ENCODE results near the gene HOXA5.

HOXA5 gene

DNA sequence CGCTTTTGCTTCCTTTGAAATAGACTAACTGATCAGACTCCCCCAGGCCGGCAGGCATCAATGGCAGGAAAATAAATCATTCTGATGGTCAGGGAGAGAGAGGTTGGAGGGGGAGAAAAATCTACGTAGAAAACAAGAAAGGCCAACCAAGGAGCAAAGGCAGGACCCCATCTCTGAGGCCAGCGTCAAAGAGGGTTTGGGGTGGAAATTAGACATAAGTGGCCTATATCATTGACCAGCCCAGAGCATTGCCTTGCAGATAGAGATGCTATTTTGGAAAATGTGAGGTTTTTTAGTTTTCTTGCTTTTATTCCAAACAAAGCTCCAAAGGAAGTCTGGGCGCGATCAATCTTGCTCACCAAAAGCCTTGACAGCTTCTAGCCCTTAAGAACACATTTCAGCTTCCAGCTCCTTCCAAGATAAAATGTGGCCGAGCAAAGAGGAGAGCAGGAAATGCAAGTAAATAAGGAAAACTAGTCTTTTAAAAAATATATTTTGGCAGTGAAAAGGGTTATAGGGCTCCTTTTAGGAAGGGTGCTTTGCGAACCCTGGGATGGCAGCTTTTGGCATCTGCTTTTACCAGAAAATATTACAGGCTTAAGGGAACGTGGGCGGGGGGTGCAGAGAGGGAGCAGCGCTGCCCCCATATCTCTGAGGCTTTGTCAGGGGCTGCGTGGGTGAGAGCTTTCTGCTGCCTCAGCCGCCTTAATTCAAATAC, 39.0 kb downstream of the HOXA5 start:
- no peak for DNase-seq

DNA sequence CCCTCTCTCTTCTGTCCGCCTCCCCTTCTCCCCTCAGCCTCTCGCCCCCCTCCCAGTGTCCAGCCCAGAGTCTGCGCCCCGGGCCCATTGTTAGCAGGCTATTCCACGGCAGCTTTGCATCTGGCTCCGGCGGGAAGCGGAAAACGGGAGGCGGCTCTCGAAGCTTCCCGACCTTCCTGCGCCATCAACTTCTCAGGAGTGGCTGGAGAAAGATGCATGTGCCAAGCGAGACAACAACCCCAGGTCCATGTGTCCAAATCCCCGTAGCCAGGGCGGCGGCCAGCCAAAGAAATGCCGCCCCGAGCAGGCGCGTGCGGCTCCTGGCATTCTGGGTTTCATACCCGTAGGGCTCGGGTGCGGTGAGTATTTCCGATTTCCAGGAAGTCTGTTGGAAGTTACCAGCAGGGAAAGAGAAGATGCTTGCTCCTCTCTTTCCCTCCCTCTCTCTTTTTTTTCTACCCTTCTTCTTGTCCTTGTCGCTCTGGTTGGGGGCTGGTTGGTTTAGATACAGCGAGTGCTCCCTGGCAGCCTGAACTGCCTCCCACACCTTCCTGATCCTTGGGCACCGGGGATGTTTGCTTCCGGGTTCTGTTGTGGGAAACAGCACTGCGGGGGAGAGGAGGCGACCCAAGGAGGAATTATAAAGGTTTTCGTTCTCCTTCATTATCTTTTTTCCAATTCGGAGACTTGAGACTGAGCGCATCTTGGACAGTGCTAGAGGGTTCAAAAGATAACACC, 39.8 kb downstream of the HOXA5 start:
- no peak for DNase-seq

DNA sequence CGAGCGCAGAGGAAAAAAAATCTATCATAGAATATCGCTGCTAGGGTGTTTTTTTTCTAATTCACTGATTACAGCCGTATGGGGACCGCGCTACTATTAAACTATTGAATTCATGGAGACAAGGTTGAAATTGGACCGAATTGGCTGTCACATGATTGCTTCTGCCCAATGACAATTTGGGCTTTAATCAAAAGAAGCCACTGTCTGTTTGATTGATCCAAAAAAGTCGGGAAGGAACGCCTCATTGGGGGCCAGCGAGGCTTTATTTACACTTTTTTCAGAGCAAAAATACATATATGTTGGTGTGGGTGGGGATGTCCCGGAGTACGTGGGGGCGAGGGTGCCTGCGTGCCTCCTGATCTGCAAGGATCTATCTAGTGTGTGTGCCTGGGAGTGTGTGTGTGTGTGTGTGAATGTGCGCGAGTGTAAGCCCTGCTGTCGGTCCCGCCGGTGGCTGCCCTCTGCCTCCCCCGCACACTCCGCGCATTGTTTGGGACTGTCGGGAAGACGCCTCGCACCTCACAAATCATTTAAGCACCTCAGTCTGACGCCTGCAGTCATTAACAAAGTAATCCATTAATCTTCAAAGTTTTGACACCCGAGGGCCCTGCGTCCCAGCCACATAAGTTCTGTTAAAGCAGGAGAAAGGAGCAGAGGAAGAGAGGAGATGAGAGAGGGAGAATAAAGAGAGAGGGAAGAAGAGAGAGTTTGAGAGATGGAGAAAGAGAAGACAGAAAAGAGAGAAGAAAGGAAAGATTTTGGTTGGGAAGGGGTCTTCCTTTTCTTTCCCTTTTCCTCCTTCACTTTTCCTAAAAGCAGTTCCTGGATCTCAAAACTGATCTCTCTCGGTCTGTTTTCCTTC, 40.7 kb downstream of the HOXA5 start, which contains the start of gene HOXA2:
Gene HOXA2, minus strand, starts transcription at position 103 of the 862 bp plus-strand sequence. CDS start 183 bp downstream, outside the sequence.
- DNase-seq: no peak

DNA sequence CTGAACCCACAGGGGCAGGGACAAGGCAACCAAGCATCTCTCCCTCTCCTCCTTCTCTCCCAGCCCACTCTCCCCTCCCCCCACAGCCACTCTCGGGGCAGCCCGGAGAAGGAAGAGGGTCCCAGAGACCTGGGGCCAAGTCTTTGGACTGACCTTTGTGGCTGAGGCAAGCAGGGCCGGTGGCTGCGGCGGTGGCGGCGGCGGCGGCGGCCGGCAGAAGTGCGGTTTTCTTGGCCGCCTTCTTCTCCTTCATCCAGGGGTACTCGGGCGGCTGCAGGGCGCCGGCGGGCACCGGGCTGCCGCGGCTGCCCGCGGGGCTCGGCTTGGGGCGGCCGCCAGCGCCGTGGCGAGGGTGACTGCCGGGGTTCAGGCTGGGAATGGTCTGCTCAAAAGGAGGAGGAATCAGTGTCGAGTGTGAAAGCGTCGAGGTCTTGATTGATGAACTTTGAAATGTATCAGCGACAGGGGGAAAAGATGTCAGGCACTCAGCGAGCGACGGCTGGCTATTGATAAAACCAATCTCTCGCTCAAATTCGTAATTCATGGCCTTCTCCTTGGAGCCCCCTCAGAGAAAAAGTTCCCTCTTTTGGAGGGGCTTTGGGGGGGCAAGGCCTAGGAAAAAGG, 41.4 kb downstream of the HOXA5 start:
- DNase-seq: no peak

DNA sequence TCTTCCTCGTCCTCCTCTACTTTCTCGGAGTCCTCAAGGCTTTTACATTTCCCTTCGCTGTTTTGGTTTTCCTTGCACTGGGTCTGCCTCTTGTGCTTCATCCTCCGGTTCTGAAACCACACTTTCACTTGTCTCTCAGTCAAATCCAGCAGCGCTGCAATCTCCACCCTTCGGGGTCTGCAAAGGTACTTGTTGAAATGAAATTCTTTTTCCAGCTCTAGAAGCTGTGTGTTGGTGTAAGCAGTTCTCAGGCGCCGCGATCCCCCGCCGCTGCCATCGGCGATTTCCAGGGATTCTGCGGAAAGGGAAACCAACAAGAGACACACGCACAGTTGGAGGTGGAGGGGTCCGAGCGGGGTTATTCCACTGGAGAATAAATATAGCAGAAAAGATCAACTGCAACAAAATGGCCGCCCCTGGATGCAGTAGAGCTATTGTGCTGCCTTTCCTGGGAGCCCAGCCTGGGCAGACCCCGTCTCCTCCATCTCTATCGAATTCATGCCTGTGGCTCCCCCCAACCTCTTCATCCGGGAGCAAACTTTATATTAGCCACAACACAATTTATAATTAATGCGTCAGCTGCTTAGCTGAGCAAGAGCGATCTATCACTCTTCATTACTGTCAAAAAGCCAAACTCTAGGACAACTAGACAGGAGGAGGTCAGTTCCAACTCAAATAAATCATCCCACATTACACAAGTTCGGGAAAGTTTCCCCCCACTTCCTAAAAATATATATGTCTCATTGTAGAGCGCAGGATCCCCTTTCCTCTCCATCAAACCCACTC, 42.1 kb downstream of the HOXA5 start:
- DNase-seq: no peak

DNA sequence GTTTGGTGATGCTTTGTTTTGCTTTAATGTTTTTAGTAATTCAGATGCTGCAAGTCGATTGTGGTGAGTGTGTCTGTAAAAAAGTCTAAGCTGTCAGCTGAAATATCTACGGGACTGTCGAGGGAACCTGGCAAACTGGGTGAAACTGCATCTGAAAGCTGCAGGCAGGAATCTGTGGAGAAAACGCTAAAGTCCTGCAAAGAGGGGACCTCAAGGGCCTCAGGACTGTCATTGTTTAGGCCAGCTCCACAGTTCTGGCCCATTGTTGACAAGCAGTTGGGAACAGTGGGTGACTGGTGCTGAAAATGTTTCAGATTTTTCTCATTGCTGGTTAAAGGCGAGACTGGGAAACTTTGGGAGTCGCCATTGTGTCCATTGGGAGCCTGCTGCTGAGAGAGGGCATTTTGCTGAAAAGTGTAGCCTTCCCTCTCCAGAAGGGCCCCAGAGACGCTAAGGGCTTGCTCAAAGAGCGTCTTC, 42.7 kb downstream of the HOXA5 start:
- DNase-seq: no peak

DNA sequence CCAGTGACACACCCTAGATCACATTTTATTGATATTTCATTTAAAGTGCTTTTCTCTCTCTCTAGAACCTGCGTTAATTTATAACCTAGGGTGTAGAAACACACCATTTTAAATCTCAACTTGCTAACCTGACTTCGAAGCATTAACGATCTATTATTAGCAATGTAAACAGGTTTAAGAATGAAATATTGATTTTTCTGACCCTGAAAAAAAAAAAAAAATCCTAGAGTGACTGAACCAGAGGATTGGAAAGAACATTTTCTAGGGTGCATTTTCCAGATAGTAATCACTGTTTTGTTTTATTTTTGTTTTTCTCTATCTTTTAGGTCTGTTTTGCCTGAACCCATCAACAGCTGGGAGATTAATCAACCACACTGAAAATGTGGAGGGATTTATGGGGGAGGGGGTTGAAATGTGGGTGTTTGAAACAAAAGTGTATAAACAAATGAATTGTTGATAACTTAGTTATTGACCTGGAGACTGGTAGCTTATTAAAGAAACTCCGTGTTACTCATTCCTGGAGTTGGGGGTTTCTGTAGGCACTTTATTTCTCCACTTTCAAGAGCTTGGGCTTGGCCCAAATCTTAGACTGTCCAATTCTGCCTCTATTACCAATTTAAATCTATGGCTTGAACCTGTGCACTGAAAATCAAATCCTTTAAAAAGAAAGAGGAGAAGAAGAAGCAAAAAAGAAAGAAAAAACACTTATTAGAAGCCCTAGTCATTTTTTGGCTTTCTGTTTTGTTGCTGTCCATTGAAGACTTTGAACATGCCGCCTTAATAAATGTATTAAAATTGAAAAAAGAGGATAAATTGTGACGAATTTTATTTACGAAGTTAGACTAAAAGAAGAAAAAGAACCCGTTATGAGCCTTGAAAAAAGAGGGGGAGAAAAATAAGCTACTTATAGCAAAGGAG, 43.8 kb downstream of the HOXA5 start:
- DNase-seq: no peak

DNA sequence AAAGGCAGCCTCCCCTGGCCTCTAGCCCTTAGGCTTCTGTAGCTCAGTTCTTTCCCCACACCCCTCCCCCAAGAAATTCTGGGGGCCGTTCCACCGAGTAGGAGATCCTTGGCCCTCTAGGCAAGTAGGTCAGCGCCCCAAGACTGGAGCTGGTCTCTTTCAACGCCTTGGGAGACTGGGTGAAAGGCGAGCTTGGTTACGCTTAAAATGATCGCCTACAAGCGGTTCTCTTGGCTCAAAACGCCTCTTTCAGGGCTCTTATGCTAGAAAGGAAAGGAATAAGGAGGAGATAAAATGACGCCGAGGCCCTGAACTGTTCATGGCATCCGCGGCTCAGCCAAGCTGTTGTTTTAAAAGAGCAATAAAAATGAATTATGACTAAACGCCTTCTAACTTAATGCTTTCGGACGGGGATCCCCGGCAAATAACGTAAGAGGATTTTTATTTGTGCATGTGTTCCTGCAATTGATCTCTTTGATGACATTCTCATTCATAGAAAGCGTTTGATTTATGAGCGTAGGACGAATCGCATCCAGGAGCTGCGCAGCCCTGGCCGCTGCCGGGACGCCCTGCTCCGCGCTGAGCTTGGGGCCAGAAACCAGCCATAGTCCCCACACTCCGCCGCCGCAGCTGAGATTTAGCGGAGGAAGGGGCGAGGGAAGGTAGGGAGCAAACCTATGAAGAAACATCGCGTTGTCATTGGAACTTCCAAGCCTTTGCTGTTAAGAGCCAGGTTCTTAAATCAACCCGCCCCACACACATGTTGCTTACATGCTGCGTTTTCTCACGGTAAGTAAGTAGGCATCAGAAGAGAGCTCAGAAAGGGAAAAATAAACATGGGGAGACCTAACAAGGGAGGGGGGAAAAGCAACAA, 44.7 kb downstream of the HOXA5 start:
- DNase-seq: no peak

DNA sequence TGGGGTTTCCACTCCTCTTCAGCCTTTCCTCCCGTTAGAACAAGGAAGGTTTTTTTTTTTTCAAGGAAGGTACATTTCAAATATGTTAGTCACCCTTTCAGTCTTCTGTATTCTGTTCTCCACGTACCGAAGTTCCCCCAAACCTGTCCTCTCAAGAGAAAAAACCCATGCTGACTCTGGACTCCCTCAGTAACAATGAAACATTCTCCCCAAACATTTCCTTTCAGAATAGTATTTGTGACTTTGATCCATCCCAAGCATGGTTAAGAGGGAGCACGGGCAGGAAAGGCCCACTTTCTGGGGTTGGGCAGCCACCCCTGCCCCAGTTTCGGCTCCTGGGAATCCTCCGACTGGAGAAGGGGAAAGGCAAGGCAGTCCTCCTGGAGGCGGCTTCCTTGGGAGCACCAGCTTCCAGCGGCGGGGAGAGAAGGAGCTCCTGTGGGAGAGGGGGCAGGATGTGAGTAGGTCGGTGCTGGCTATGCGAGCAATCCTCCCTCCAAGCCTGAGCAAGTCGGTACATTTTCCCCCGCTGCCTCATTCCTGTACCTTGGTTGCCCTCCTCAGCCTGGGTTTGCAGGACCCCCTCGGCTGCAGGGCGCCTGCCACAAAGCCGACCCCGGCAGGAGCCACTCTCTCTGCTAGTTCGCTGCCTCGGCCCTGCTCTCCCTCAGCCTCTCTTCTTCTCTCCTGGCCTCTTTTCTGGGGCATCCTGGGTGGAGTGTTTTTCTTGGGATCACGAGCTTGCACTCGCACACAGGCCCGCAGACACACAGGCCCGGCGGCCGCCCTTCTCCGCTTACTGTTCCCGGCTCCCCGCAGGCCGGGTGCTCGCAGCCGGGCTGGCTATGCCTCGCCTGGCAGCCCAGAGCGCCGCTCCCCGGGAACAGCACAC, 45.5 kb downstream of the HOXA5 start:
- no peak for DNase-seq

DNA sequence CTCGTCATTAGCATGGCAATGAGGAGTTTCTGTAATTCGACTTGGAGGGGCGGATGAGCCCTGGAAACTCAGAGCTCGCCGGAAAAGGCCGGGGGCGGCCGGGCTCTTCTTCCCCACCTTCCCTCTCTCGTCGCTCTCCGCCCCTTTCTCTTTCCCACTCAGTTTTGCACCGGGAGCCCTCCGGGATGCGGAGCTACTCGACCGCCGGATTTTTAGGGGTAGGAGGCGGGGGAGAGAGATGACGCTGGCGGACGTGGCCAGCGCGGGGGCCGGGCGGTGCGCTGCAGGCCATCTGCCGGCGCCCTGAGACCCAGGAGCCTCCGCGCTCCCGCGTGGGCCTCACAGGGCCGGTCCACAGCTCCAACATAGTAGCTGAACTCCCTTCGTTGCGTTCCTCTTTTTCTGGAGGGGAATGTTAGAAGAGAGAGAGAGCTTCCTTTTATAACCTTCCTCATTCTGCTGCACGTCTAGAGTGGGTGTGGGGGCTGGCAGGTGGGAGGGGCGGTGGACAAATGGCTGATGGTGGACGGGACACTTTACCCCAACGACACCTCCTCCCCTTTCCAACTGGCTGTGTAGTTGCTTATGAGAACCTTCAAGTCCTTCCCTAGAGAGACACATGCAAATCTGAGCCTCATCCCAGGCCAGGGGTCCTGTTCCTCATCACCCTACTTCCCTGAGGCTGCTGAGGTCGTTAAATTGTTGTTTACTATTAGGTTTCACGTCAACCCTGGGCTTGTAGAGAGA, 46.5 kb downstream of the HOXA5 start:
- DNase-seq: peak; percentile 7

DNA sequence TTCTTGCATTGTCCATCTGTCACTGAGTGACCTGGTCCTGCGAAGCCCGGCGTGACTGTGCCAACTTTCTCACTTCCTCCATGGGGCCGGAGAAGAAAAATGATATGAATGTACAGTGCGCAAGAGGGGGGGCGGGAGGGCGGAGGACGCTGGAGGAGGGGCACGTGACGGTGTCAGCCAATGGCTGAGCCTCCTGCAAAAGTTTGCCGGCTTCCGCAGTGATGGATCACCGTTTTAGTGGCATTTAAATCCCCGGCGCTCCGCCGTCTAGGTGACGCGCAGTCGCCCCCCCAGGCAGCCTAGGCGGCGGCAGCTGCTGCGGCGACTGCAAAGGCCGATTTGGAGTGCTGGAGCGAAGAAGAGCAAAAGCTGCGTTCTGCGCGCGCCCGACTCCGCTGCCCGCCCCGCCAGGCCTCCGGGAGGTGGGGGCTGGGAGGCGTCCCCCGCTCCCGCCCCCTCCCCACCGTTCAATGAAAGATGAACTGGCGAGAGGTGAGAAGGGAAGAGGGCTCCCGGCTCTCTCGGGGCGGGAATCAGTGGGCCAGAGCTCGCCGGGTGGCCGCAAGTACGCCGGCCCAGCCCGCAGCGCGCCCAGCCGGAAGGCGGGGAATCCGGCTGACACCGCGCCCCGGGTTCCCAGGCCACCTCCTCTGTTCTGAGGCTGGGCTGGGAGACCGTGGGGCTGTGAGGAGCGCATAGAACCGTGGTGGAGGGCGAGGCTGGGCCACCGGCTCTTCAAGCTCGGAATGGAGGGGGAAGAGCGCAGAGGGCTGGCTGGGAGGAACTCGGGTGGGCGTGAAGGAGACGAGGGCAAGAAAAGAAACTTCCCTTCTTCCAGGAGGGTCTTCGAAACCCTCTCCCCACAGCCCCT, 47.3 kb downstream of the HOXA5 start, which contains the start of gene HOXA1:
Gene HOXA1, minus strand, starts transcription at position 104 of the 871 bp plus-strand sequence. Its CDS starts 88 bp downstream, at position 16.
- DNase-seq: peak; percentile 85

DNA sequence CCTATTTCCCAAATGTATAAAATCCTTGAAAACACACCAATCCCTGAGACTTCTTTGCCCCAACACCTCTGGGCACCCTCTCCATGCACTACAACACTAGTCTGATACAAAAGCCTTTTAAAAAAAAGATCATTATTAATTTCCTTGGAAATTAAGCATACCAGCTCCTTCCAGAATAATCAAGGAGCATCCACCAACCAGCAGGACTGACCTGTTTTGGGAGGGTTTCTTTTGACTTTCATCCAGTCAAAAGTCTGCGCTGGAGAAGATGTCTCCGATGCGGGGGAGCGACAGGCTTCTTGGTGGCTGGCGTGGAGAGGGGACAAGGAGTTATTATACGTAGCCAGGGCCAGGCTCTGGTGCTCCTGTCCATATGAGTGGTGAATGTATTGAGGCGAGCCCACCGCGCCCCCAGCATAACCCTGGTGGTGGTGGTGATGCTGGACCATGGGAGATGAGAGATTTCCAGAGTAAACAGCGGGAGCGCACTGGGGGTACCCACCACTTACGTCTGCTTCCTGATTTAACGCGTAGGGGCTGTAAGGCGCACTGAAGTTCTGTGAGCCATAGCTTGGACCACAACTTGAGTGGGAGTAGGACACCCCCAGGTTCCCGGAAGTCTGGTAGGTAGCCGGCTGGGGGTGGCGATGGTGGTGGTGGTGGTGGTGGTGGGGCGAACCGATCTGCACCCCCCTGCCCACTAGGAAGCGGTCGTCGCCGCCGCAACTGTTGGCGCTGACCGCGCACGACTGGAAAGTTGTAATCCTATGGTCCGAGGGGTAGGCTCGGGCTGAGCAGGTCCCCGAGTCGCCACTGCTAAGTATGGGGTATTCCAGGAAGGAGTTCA, 48.2 kb downstream of the HOXA5 start:
- DNase-seq: peak; percentile 35

DNA sequence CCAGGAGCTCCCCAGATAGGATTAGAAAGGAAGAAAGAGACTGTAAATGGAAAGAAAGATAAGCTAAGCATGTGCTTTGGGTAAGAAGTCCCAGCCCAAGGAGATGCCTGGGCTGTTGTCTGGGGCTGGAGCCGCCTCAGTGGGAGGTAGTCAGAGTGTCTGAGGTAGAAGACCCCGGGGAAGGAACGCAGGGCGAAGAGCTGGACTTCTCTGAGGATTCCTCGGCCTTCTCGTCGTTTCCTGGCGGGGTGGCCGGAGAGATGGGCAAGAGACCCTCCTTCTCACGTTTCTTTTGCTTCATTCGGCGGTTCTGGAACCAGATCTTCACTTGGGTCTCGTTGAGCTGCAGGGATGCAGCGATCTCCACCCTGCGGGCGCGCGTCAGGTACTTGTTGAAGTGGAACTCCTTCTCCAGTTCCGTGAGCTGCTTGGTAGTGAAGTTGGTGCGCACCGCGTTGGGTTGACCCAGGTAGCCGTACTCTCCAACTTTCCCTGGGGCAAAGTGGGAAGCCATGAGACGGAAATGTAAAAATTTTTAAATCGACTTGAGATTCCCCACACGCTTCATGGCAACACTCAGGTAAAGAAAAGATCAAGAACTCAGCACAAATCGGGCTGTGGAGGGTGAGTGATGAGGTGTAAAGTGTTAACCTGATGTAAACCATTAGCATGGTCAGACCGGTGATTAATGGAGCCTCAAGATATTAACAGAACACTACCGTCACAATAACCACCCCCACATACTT, 49.0 kb downstream of the HOXA5 start:
- no peak for DNase-seq

DNA sequence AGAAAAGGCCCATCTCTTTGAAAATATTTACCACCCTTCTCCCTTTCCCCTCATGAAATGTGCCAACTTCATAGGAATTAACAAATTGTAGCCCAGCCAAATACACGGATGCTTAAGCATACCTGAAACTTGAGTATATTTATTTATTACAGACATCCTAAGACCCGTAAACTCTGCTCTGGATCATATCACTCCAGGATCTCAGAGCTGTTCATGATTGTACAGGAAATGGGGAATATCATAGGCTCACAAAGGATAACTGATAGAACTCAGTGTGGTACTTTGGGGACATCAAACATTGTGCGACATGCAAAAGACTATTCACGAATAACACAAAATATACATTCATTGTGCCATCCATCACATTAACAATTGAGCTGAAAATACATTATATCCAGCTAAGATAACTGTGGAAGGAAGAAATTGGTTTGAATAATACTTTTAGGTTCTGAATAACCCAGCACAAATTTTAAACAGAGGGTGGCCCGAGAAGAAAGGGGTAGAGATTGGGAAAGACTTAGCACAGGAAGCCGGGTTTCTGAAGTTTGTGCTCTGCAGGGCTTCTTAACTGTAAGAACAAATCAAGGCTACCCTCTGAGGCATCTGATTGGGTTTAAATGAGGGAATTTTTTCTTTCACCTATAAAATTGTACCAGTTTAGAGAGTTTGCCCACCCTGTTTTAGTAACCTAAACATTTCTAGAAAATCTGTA, 50.1 kb downstream of the HOXA5 start:
- no peak for DNase-seq

DNA sequence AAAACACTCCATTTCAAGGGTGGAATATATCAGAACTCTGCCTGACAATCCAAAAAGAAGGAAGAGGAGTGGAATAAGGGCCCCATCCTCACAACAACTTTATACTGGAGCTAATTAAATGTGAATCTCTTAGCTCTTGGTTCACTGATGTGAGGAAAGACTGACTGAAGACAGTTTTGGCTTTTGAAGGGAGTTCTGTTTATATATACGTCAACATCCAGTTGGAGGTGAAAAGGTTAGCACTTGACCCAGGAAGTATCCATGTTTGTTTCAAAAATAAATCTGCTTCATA, 50.7 kb downstream of the HOXA5 start:
- DNase-seq: no peak
